ENCODE results near the gene NCS1.

Gene NCS1

DNA sequence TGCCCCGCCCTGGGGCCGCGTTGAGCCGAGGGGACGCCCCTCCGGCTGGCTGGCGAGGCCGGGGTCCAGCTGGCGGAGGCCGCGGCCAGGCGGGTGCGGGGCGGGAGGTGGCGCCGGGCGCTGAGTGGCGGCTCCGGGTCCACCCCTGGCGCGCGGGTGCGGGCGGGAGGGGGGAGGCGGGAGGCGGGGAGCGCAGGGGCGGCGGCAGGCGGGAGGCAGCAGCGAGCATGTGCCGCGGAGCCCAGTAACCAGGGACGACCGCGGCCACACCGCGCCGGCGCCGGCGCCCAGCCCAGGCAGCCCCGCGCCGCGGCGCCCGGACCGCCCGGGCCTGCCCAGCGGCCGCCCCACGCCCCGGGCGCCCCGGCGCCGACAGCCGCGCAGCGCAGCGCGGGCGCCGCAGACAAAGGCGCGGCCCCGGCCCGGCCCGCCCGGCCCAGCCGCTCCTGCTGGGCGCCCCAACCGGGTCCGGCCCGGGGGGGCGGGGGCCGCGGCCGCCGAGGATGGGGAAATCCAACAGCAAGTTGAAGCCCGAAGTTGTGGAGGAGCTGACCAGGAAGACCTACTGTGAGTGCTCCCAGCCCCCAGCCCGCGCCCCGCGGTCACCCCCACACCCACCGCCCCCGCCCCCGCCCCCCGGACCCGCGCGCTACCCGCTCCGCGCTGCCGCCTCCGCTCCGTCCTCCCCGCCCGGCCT lies at the start of gene NCS1:
Gene NCS1, plus strand, starts transcription at position 244 of the 697 bp plus-strand sequence. Its CDS starts 260 bp downstream, at position 504.
- DNase-seq (ENCODE audit: low spot score), result peak; percentile 97

- DNase-seq (ENCODE audit: low spot score), result no peak
Measured at GRCh38 chr9:130122456-130122855, 49.7 kb upstream of the NCS1 start.

- DNase-seq (ENCODE audit: low spot score), result no peak
Measured at GRCh38 chr9:130124085-130124860, 47.9 kb upstream of the NCS1 start.

DNA sequence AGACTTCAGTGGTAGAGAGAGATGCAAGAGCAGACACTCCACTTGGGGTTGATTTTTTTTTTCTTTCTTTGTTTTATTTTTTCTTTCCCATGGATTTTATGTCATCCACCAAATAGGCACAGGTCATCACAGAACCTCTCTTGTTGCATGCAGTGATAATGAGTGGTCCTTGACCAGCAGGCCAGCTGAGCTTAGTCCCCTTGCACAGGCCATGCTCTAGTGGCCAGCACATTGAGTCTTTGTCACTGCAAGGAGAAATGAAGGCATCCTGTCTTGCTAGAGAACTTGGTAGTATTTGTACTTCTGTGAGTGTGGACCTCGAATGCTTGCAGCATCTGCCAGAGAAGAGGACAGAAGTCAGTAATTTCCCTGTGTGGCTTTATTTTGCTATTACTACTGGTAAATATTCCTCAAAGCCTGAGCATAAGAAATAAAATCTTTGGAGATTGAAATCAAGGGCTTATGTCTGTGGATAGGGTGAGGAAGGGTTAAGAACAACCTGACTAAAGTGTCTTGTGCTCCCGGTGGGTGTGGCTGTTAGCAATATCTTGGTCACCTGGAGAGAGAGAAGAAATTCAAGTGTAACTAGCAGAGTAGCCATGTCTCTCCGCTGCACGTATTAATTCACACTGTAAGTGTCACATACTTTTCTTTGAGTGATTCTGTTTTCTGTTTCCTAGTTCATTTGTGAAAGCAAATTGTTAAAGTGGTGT lies 45.3 kb upstream of the NCS1 start:
- no peak for DNase-seq (ENCODE audit: low spot score)

GRCh38 chr9:130128251-130128650 lies 44.0 kb upstream of the NCS1 start:
- DNase-seq (ENCODE audit: low spot score), result no peak

- DNase-seq (ENCODE audit: low spot score), result no peak
Measured at GRCh38 chr9:130128733-130129431, 43.3 kb upstream of the NCS1 start.

DNA sequence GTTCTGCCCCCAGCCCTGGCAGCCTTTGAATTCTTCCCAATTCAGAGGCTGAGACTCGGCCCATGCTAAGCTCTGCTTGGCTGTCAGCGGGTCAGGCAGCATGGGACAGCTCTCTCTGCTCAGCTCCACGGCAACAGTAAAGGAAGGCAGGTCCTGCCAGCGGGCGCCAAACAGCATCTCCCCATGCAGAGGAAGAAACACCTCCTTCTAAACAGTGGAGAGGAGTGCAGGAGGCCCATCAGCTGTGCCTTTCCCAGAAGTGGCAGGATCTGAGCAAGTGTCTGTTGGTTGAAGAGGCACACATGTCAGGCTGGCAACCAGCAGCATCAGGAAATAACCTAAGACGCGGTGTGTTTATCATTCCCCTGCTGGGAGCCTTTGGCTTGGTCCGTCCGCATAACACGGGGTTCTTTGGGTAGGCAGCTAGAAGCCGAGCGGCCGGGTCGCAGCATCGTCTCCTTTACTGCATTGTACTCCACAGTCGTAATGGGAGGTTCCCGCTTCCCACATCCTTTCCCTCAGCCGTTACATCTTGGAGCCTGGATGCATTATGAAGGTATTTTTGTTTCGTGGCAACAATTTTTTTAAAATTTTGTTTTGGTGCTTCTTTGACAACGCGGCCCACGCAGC lies 42.7 kb upstream of the NCS1 start:
- DNase-seq (ENCODE audit: low spot score), result no peak

GRCh38 chr9:130132746-130133145 lies 39.5 kb upstream of the NCS1 start:
- no peak for DNase-seq (ENCODE audit: low spot score)

DNA sequence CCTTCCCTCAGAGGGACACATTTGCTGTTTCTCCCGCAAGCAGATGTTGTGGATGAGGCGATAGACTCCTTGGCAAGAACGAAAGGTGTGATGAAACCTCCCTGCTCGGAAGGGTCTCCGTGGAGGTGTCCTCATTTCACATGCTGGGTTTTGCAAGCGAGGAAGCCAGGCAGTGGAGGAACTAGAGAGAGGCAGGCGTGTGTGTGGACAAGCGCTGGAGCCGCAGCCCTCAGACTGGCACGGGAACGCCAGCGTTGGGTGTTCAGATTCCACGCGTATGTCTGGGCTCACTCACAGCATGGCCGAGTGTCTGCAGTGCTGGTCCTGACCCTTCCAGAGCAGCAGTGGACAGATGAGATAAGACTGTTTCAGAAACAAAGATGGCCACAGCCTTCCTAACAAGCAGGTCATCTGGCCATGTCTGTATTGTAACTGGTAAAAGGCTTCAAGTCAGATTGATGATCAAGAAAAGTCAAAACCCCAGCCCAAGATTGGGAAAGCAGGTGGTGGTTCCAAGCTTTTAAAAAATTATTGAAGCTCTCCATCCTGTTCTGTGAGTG lies 35.0 kb upstream of the NCS1 start:
- no peak for DNase-seq (ENCODE audit: low spot score)

- no peak for DNase-seq (ENCODE audit: low spot score)
Measured at GRCh38 chr9:130137641-130138081, 34.5 kb upstream of the NCS1 start.

GRCh38 chr9:130138171-130138653 lies 34.0 kb upstream of the NCS1 start:
- no peak for DNase-seq (ENCODE audit: low spot score)

DNA sequence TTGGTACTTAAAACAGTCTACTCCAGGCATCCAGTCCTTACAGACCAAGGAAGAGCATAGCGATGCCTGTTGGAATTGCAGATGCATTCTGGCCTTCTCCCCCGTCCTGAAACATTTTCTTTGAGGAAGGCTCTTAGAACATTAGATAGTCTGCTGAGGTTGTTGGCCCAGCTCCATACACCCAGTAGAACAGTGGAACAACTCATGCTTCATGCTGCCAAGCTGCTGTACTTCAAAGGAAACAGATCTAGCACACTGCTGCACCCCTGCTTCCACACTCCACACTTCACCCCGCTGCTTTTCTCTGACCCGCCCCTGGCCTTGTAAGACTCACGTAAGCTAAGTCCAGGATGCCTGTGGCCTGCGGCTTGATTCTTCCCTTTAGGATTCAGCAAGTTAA lies 33.4 kb upstream of the NCS1 start:
- no peak for DNase-seq (ENCODE audit: low spot score)

DNA sequence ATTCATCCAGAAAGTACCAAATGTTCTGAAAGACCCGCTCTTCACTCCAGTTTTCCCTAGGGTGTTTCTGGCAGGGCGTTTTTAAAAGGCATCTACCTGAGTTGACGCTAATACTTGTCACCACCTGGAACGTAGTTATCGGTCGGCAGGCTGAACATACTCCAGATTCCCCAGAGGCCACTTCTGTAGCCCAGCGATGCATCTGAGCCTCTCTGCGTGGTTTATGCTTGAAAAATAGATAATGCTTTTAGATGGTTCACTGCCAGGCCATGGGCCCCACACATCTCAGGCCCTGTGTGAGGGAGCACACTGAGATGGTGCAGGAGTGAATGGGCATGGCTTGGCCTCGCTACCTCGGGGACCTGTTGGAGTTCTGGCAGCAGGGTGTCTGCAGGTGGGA lies 33.0 kb upstream of the NCS1 start:
- no peak for DNase-seq (ENCODE audit: low spot score)

DNA sequence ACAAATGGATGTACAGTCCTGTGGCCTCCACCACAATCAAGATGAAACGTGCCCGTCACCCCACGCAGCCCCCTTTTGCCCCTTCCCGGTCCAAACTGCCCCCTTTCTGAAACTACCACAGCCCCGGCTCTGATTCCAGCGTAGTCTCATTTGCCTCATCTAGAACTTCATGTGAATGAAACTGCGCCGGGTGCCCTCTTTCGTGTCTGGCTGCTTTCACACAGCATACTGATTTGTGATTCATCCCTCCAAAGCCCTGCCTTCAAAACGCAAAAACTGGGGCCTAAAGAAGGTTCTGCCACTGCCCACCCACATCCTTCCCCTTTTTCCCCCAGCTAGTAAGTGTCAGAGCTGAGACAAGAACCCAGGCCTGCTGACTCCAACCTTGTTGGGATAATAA lies 31.5 kb upstream of the NCS1 start:
- DNase-seq (ENCODE audit: low spot score), result no peak

DNA sequence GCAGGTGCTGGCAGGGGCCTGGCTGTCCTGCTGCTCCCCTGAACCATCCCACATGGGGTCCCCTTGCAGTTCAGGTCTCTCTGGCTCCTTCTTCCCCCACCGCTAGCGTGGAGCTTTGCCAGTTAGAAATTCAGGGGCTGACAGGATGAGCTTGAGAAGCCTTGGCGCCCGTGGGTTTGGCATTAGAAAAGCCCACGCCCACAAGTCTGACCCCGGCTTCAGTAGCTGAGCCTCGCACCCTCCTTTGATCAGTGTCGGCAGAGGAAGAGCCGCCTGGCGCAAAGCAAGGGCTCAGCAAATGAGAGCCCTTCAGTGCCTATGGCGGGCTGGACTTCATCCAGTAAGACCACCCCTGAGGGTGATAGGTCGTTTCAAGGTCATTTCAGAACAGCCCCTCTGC lies 30.1 kb upstream of the NCS1 start:
- no peak for DNase-seq (ENCODE audit: low spot score)

DNA sequence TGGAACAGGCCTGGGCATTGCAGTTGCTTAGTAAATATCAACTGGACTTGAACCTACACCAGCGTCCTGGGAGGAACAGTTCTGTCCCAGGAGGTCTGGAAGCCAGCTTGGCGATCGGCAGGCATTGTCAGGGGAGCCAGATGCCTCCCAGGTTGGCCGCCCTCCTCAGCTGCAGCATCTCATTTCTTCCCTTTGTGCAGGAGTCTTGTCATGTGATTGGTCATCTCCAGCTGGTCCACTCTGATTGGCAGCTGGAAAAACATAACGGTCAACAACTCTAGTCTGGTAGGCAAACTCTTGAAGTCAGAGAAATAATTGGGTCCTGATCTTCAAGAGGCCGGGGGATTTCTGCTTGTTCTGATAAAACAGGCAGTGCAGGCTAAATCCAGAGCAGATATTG lies 29.6 kb upstream of the NCS1 start:
- no peak for DNase-seq (ENCODE audit: low spot score)

DNA sequence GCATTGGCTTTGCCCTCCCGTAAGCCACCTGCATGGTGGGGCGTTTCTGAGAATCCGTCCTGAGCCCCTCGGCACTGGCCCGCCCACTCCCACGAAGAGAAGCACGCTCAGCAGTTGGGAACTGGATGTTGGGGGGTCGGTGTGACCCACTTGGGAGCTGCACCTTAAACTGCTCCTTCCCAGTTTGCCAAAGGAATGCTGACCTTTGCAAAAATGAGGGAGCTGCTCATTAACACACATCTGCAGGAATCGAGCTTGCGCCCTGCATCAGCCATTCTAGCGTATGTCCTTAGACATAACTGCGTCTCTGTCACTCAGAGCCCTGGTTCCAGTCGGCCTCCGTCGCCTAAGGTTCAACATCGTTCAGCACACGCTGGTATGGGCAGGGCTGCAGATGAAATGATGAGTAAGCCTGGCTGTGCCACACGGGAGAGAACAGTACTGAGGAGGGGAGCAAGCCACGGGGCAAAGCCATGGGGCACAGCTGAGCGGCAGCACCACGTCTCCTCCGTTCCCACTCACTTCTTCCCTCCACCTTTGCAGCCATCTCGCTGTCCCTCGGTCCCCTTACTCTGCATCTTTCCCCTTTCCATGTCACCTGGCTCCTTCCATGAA lies 28.8 kb upstream of the NCS1 start:
- DNase-seq (ENCODE audit: low spot score), result no peak

- no peak for DNase-seq (ENCODE audit: low spot score)
Measured at GRCh38 chr9:130143958-130144366, 28.2 kb upstream of the NCS1 start.

DNA sequence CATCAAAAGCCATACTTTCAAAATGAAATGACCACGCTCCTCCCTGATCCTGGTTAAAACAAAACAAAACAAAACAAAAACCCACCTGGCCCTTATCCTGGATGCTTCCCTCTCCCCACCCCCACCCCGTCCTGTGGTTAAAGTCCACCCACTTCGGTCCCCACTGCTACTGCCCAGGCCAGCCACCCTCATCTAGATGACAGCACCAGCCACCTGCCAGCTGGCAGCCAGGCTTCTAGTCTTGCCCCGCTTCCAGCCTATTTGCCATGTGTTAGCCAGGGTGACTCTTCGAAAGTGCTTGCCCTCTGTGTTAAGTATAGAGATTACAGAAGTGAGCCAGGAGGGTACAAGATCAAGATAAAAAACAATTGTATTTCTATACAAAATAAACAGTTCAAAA lies 27.5 kb upstream of the NCS1 start:
- no peak for DNase-seq (ENCODE audit: low spot score)

DNA sequence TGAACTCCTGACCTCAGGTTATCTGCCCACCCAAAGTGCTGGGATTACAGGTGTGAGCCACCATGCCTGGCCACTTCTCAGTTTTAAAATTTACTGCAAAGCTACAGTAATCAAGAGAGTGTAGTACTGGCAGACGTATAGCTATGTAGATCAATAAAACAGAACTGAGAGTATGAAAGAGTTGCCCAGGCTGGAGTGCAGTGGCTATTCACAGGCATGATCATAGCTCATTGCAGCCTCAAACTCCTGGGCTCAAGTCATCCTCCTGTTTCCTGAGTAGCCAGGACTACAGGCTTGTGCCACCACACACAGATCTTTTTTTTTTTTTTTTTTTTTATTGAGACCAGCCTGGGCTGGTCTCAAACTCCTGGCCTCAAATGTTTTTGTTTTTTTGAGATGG lies 26.5 kb upstream of the NCS1 start:
- DNase-seq (ENCODE audit: low spot score), result no peak

DNA sequence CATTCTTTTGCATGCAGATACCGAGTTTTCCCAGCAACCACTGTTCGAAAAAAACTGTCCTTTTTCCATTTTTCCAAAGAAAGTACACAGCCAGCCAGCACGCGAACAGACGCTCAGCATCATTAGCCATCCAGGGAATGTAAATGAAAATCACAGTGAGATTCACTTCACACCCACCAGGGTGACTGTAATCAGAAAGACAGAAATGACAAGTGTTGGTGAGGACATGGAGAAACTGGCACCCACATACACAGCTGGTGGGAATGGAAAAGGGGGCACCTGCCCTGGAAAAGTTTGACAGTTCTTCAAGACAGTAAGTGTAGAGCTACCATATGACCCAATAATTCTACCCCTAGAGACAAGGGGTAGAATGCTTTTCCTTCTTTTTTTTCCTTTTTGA lies 25.0 kb upstream of the NCS1 start:
- no peak for DNase-seq (ENCODE audit: low spot score)

Measured in D341Med (cell line).